Measurements from ENCODE around the gene EML2.

The EML2 gene

GRCh38 chr19:45589768-45590167, 49.4 kb downstream of the EML2 start:
- DNase-seq (ENCODE audit: low spot score), result peak; percentile 5
- TF ChIP-seq, protein P1, sequence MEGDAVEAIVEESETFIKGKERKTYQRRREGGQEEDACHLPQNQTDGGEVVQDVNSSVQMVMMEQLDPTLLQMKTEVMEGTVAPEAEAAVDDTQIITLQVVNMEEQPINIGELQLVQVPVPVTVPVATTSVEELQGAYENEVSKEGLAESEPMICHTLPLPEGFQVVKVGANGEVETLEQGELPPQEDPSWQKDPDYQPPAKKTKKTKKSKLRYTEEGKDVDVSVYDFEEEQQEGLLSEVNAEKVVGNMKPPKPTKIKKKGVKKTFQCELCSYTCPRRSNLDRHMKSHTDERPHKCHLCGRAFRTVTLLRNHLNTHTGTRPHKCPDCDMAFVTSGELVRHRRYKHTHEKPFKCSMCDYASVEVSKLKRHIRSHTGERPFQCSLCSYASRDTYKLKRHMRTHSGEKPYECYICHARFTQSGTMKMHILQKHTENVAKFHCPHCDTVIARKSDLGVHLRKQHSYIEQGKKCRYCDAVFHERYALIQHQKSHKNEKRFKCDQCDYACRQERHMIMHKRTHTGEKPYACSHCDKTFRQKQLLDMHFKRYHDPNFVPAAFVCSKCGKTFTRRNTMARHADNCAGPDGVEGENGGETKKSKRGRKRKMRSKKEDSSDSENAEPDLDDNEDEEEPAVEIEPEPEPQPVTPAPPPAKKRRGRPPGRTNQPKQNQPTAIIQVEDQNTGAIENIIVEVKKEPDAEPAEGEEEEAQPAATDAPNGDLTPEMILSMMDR (IDR thresholded peaks at IDR 0.05; ENCODE audit: borderline replicate concordance, control extremely low read depth, extremely low read depth, insufficient read depth, missing control alignments), result no peak
- in situ Hi-C loops (cut with MboI; ENCODE audit: low sequenced_read_pairs, unreplicated experiment), result no loop called here

GRCh38 chr19:45587873-45588272, 51.3 kb downstream of the EML2 start:
- in situ Hi-C loops (cut with MboI; ENCODE audit: low sequenced_read_pairs, unreplicated experiment), result no loop called here
- no peak for DNase-seq (ENCODE audit: low spot score)
- TF ChIP-seq, protein P1 (IDR thresholded peaks at IDR 0.05; ENCODE audit: borderline replicate concordance, control extremely low read depth, extremely low read depth, insufficient read depth, missing control alignments), result no peak

- no peak for DNase-seq (ENCODE audit: low spot score)
- TF ChIP-seq, protein P1 (IDR thresholded peaks at IDR 0.05; ENCODE audit: borderline replicate concordance, control extremely low read depth, extremely low read depth, insufficient read depth, missing control alignments), result no peak
- in situ Hi-C loops (cut with MboI; ENCODE audit: low sequenced_read_pairs, unreplicated experiment), result no loop called here
Measured at GRCh38 chr19:45585158-45585577, 54.0 kb downstream of the EML2 start.

GRCh38 chr19:45584332-45585157, 54.7 kb downstream of the EML2 start, which contains the start of gene OPA3:
OPA3 (minus strand) TSS chr19:45584802; CDS start chr19:45584764, 38 bp downstream.
- peak; percentile 97 for DNase-seq (ENCODE audit: low spot score)
- TF ChIP-seq, protein P1 (IDR thresholded peaks at IDR 0.05; ENCODE audit: borderline replicate concordance, control extremely low read depth, extremely low read depth, insufficient read depth, missing control alignments), result no peak
- in situ Hi-C loops (cut with MboI; ENCODE audit: low sequenced_read_pairs, unreplicated experiment), result no loop called here

- no peak for DNase-seq (ENCODE audit: low spot score)
- in situ Hi-C loops (cut with MboI; ENCODE audit: low sequenced_read_pairs, unreplicated experiment), result no loop called here
- TF ChIP-seq, protein P1 (IDR thresholded peaks at IDR 0.05; ENCODE audit: borderline replicate concordance, control extremely low read depth, extremely low read depth, insufficient read depth, missing control alignments), result no peak
Measured at GRCh38 chr19:45581576-45581975, 57.6 kb downstream of the EML2 start.

DNA sequence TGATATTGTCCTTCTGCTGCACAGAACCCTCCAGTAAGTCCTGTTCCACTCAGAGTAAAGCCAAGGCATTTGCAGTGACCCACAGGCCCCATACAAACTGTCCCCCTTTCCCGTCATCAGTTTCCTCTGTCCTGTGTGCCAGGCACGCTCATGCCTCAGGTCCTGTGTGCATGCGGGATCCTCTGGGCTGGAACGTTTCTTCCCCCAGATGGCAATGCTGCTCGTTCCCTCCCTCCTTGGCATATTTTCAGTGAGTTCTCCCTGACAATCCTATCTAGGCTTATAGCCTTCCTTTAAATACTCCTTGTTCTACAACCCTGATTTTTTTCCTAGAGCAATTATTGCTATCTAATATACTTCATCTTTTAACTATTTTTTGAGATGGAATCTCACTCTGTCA, 60.3 kb downstream of the EML2 start:
- TF ChIP-seq, protein P1 (IDR thresholded peaks at IDR 0.05; ENCODE audit: borderline replicate concordance, control extremely low read depth, extremely low read depth, insufficient read depth, missing control alignments), result no peak
- DNase-seq (ENCODE audit: low spot score), result peak; percentile 1
- in situ Hi-C loops (cut with MboI; ENCODE audit: low sequenced_read_pairs, unreplicated experiment), result no loop called here

All from GM13976 (cell line).